GM19193 (cell line): Measurements from ENCODE around the gene FAM227B.

ENCODE experiments used
- POLR2A ChIP-seq: IDR thresholded peaks from 4 replicates; pipeline ENCODE4 v1.6.1; 2011; ENCODE audit not compliant: insufficient read depth, insufficient read length; ENCODE audit errors: extremely low read depth

The FAM227B gene

GRCh38 chr15:49301562-49301961 is 319.1 kb downstream of the FAM227B start:
- no peak for TF ChIP-seq POLR2A

DNA sequence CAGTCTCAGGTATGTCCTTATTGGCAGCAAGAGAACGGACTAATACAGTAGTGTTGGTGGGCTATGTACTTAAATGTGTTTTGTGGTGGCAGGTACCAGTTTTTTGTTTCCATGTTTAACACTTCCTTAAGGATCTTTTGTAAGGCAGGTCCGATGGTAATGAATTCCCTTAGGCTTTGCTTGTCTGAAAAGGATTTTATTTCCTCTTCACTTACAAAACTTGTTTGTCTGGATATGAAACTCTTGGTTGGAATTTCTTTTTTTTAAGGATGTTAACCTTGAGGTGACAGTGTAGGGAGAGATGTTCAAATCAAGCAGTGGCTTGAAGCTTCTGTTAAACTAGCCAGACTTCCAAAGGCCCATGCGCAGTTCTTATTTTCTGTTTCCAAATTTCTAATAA is 319.8 kb downstream of the FAM227B start:
- TF ChIP-seq POLR2A = no peak

DNA sequence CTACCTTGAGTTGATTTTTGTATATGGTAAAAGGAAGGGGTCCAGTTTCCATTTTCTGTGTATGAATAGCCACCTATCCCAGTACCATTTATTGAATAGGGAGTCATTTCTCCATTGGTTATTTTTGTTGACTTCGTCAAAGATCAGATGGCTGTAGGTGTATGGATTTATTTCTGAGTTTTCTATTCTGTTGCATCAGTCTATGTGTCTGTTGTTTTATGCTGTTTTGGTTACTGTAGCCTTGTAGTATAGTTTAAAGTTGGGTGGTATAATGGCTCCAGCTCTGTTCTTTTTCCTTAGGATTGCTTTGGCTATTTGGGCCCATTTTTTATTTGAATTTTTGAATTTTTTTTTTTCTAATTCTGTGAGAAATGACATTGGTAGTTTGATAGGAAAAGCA is 323.0 kb downstream of the FAM227B start:
- no peak for TF ChIP-seq POLR2A

DNA sequence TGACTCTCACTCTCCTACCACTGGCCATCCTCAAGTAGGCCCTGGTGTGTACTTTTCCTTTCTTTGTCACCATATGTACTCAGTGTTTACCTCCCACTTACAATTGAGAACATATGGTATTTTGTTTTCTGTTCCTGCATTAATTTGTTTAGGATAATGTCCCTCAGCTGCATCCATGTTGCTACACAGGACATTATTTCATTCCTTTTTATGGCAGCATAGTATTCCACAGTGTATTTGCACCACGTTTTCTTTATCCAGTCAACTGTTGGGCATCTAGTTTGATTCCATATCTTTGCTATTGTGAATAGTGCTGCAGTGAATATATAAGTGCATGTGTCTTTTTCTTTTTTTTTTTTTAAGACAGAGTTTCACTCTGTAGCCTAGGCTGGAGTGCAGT is 324.4 kb downstream of the FAM227B start:
- no peak for TF ChIP-seq POLR2A

GRCh38 chr15:49293941-49294340 is 326.7 kb downstream of the FAM227B start:
- TF ChIP-seq POLR2A = no peak

- TF ChIP-seq POLR2A = no peak
These were observed 330.4 kb downstream of the FAM227B start for GRCh38 chr15:49290191-49290590.

DNA sequence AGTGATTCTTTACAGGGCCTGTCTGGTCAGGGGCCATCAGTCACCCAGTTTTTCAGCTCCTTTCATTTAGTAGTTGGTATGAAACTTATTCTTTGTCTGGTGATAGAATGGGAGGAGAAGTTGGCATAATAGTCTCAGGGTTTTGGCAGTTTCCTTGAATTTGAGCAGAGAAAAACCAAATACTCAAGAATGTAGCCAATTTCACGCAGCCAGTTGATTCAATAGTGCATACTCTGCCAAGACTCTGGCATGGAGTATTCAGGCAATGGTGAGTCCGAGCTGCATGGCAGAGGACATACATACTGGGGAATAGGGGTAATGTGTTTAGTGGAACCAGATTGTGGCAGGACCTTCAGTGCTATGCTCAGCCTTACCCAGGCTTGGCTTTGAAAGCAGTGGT is 332.2 kb downstream of the FAM227B start:
- no peak for TF ChIP-seq POLR2A

DNA sequence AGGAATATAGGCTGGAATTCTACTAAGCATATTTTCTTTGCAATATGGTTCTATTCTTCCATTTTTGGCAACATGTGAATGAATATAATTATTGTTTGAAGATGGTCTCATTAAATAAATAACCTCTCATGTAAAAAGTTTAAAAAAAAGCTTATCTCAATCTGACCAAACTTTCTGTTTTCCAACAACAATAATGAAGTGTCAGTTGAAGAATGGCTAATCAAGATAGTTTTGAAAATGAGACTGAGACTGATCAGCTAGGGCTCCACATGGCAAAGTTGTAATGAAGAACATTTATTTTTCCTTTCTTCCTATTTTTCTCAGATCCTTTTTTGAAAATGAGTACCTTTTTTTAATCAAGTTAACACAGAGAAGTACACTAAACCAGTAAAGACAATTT is 333.1 kb downstream of the FAM227B start:
- TF ChIP-seq POLR2A = no peak

DNA sequence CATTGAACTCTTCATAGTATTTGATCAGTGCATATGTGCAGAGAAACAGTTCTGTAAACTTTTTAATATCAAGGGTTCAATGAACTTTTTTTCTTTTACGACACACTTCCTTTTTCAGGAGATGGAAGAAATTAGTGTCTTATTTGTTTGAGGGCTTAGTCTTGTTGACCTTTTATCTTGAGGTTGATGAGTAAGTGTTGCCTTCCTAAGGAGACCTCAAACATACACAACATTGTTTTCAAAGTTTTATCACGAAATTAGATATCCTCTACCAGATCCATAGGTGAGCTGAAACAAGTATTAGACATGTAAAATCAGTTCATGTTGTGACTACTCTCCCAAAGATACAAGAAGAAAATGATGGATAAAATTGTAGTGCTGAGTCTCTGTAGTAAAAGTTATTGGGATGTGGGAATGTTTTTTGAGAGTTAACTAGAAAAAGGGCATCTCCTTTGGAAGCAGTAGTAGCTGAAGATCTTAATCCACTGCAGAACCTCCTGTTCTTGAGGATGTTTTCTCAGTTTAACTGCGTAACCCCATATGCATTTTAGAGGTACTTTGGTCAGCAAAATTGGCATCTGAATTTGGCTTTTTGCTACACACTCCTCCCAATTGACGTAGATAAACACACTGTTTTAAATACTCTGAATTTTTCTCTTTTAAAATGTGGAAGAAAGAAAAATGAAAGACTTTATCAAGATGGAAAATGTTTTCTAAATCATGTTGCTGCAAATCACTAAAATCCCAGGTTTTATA is 333.8 kb downstream of the FAM227B start:
- TF ChIP-seq POLR2A = no peak

GRCh38 chr15:49282366-49282765 is 338.3 kb downstream of the FAM227B start:
- no peak for TF ChIP-seq POLR2A

GRCh38 chr15:49279521-49280456 is 340.8 kb downstream of the FAM227B start:
- no peak for TF ChIP-seq POLR2A

DNA sequence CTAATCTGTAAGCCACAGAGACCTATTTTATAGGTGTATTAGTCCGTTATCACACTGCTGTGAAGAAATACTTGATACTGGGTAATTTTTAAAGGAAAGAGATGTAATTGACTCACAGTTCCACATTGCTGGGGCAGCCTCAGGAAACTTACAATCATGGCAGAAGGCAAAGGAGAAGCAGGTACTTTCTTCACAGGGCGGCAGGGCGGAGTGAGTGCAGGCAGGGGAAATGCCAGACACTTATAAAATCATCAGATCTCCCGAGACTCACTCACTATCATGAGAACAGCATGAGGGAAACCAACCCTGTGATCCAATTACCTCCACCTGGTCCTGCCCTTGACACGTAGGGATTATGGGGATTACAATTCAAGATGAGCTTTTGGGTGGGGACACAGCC is 341.9 kb downstream of the FAM227B start:
- no peak for TF ChIP-seq POLR2A
